LNCaP clone FGC (cell line): ENCODE measurements around the gene TMPRSS12.
"Not testable (repeated sequence)": the region's sequence is repeated elsewhere in the genome, so short reads cannot be mapped to it uniquely, and the experiment has no call there.

Experiments used
- DNase-seq: peaks from one replicate; pipeline ENCODE4 v3.0.0-alpha.2; 2011; ENCODE audit warnings: low read depth
- H3K4me3 ChIP-seq: 2 replicates; pipeline ENCODE4 v1.5.1; 2011; ENCODE audit warnings: mild to moderate bottlenecking, low read depth, low read length, control low read depth
- CTCF ChIP-seq: IDR thresholded peaks from 2 replicates; pipeline ENCODE4 v1.5.1; 2012; ENCODE audit warnings: mild to moderate bottlenecking; ENCODE audit not compliant: control insufficient read depth, insufficient read depth; ENCODE audit errors: extremely low read depth

TMPRSS12 gene

DNA sequence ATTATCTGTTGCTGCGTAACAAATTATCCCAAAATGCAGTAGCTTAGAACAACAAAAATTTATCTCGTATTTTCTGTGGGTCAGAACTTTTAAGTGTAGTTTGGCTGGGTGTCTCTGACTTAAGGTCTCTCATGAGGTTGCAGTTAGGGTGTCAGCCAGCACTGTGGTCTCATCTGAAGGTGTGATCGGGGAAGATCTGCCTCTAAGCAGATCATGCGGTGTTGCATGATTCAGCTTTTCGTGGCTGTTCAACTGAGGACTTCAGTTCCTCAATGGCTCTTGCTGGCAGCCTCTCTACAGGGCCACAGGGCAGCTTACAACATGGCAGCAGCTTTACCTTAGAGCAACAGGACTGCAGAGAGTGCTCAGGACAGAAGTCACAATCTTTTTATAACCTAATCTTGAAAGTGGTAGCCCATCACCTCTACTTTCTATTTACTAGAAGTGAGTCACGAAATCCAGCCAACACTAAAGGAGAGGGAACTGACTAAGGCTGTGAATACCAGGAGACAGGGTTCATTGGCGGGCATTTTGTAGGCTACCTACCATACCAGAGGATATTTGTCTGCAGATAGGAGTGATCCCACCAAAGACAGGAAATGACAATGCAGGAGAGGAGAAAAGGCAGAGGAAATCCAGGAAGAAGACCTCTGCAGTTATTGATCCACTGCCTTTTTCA is 1.8 kb upstream of the TMPRSS12 start:
- no peak overlapping the region for H3K4me3 ChIP-seq
- no peak for DNase-seq
- TF ChIP-seq CTCF: no peak

DNA sequence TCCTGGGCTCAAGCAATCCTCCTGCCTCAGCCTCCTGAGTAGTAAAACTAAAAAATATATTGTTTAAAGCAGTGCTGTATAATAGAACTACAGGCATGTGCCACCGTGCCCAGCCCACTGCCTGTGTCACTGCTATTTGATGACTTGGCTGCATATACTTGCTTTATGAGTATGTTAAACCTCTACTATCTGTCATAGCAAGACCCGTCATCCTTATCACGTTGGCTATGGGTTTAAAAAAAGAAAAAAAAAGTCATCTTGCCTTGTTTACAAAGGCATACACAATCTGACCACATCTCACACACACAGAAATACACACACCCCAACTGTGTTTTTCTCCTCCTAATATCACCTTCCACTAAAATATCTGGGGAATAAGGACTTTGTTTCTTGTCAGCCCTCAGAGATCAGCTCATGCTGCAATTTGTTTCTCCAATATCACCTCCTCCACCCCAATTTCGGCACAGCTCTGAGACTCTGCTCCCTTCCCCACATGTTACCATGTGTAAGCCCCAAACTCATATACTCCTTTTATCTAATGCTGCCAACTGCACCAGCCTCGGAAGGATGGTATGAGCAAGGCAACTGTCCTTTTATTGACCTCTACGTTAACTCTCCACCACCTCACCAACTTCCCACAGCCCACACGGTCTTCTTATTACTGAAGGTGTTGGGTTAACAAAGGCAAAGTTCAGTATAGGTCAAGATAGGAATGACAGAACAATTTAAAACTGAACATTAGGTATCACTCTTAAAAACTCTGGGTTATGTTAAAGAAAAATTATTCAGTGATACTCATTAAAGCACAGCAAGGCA is 802 bp upstream of the TMPRSS12 start:
- no peak overlapping the region for H3K4me3 ChIP-seq
- TF ChIP-seq CTCF: no peak
- no peak for DNase-seq

- no peak overlapping the region for H3K4me3 ChIP-seq
- no peak for TF ChIP-seq CTCF
- DNase-seq: no peak
Observed at GRCh38 chr12:50845021-50845647, 2.4 kb downstream of the TMPRSS12 start.

GRCh38 chr12:50848963-50849362 is 6.2 kb downstream of the TMPRSS12 start:
- no peak for TF ChIP-seq CTCF
- DNase-seq: no peak
- H3K4me3 ChIP-seq: no peak overlapping the region

DNA sequence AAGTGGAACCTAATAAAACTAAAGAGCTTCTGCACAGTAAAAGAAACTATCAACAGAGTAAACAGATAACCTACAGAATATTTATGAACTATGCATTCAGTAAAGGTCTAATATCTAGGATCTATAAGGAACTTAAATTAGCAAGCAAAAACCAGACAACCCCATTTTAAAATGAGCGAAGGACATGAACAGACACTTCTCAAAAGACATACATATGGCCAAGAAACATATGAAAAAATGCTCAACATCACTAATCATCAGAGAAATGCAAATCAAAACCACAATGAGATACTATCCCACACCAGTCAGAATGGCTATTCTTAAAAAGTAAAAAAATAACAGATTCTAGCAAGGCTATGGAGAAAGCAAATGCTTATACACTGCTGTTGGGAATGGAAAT is 12.5 kb downstream of the TMPRSS12 start:
- H3K4me3 ChIP-seq, DNase-seq: not testable (repeated sequence)

GRCh38 chr12:50855679-50856078 is 13.0 kb downstream of the TMPRSS12 start:
- DNase-seq, H3K4me3 ChIP-seq: not testable (repeated sequence)

DNA sequence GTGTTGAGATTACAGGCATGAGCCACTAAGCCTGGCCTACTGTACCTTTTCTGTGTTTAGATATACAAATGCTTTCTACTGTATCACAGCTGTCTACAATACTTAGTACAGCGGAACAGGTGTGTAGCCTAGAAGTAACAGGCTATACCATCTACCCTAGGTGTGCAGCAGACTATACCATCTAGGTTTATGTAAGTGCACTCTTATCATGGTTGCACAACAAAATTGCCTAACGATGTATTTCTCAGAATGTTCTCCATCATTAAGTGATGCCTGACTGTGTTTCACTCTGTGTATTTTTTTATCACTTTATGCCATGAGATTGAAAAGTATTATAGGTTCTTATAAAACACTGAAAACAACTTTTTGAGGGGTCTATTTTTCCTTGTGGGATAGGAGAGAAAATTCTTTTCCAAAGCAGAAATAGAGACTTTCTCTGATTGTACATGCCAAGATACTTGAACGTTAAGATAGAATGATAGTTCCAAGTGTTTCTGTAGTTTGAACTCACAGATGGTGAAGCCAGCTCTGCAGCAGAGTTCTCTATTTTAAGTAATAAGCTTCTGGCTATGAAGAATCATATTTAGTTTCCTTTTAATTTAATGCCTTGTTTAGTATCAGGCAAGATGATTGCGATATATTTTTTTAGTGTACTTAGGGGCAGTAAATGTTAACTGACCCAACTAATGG is 17.0 kb downstream of the TMPRSS12 start:
- DNase-seq: no peak
- TF ChIP-seq CTCF: no peak
- H3K4me3 ChIP-seq: no peak overlapping the region
